ENCODE results near the gene SRPK1.

Gene SRPK1

GRCh38 chr6:35839019-35839418 is 81.9 kb downstream of the SRPK1 start:
- FAIRE-seq (no peak), DNase-seq (ENCODE audit: extremely low spot score, insufficient read length, low read depth) (no peak)

GRCh38 chr6:35833536-35833935 is 87.4 kb downstream of the SRPK1 start:
- FAIRE-seq (no peak), DNase-seq (ENCODE audit: extremely low spot score, insufficient read length, low read depth) (no peak)

- FAIRE-seq (no peak), DNase-seq (ENCODE audit: extremely low spot score, insufficient read length, low read depth) (no peak)
Measured at GRCh38 chr6:35831257-35832007, 89.5 kb downstream of the SRPK1 start.

- FAIRE-seq (no peak), DNase-seq (ENCODE audit: extremely low spot score, insufficient read length, low read depth) (no peak)
Measured at GRCh38 chr6:35829306-35829705, 91.6 kb downstream of the SRPK1 start.

GRCh38 chr6:35824552-35825192 is 96.2 kb downstream of the SRPK1 start:
- DNase-seq (ENCODE audit: extremely low spot score, insufficient read length, low read depth) (no peak), FAIRE-seq (no peak)

DNA sequence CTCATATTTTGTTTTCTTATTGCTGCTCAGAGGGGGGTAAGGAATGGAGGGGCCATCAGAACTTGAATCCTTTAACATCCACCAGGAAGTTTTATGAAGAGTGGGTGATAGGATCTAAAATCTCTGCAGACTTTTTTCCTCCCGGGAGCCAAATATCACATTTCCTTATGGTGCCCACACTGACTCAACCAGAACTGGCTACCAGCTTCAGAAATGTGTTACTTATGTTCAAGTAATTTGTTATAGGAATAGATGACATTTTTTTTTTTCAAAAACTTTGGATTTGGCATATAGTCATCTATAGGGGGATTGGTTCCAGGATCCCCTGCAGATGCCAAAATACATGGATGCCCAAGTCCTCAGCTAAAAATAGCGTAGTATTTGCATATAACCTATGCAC is 97.3 kb downstream of the SRPK1 start:
- FAIRE-seq: no peak

DNA sequence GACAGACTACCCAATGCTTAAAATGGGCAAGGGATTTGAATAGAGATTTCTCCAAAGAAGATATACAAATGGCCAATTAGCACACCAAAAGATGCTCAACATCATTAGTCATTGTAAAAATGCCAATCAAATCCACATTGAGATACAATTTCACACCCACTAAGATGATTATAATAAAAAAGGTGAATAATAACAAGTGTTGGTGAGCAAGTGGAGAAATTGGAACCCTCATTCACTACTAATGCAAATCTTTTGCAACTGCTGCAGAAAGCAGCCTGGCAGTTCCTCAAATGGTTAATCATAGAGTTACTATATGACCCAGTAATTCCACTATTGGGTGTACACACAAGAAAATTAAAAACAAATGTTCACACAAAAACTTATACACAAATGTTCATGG is 103.4 kb downstream of the SRPK1 start:
- no peak for FAIRE-seq
- no peak for DNase-seq (ENCODE audit: extremely low spot score, insufficient read length, low read depth)

More for the DNA sequence above, 97.3 kb downstream of the SRPK1 start:
- DNase-seq (ENCODE audit: extremely low spot score, insufficient read length, low read depth): no peak

- FAIRE-seq (no peak), DNase-seq (ENCODE audit: extremely low spot score, insufficient read length, low read depth) (no peak)
Measured at GRCh38 chr6:35811699-35811995, 109.3 kb downstream of the SRPK1 start.

GRCh38 chr6:35810971-35811698 is 109.8 kb downstream of the SRPK1 start:
- no peak for DNase-seq (ENCODE audit: extremely low spot score, insufficient read length, low read depth)
- no peak for FAIRE-seq

- DNase-seq (ENCODE audit: extremely low spot score, insufficient read length, low read depth) (no peak), FAIRE-seq (no peak)
Measured at GRCh38 chr6:35809809-35810208, 111.1 kb downstream of the SRPK1 start.

DNA sequence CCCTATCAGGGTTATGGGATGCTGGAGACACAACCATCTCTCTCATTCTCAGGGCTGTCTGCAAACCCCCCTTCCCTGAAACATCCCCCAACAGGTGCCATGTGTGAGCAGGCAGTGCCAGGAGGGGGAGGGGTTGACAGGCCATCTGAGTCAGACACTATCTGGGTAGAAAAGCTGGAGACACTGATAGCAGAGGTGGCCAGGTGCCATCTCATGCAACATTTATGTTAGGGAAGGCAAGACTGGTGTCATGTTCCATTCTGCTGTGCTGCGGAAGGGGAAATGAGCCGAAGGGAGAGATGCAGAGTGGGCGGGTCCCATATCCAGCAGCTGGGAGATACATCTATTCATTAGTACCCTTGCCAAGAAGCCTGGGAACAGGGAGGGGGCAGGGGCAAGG is 112.2 kb downstream of the SRPK1 start:
- DNase-seq (ENCODE audit: extremely low spot score, insufficient read length, low read depth) (no peak), FAIRE-seq (no peak)

DNA sequence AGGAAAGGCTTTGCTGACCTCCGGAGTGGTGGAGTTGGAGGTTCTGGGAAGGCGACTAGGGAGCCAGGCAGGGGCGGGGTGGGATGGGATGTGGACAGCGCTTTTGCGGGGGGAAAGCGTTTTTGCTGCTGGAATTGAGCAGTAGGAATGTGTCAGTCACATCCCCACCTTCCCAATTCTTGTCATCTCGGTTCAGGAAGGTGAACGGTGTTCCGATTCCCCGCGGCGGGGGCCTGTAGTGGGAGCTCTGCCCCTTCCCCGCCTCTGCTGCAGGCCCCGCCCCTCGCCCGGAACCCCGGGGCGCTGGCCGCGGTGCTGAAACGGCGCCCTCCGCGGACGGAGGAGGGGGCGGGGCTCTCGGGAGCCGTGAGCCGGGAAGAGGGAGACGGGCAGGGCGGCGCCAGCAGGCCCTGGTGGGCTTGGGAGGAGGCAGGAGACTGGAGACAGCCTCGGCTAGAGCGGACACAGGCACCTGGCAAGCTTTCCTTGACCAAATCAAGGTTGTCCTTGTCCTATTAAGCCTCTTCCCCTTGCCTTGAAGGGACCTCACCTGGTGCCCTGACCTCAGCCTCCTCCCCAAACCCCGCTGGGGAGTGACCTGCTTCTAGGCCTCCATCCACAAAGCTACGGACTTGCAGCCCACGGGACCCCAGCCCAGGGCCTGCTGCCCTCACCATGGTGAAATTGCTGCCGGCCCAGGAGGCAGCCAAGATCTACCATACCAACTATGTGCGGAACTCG is 115.7 kb downstream of the SRPK1 start, which contains the start of gene LHFPL5:
TSS of gene LHFPL5 (plus strand) at position 357 of the 741 bp plus-strand sequence. CDS start at position 676, 319 bp downstream.
- FAIRE-seq (no peak), DNase-seq (ENCODE audit: extremely low spot score, insufficient read length, low read depth) (peak; percentile 60)

DNA sequence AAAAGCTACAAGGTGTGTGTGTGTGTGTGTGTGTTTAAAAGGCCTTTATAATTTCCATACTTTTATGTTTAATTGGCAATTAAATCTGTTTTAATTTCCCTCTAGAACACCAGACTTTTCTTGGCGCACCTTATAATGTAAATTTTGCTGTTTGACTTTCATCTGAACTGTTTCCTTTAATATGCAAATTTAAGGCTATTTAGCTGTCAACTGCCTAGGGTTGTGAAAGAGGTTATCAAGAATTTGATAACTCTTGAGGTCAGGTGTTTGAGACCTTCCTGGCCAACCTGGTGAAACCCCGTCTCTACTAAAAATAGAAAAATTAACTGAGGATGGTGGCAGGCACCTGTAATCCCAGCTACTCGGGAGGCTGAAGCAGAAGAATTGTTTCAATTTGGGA is 119.8 kb downstream of the SRPK1 start:
- no peak for FAIRE-seq
- DNase-seq (ENCODE audit: extremely low spot score, insufficient read length, low read depth): no peak

GRCh38 chr6:35798706-35799105 is 122.2 kb downstream of the SRPK1 start:
- no peak for DNase-seq (ENCODE audit: extremely low spot score, insufficient read length, low read depth)
- FAIRE-seq: no peak

GRCh38 chr6:35797837-35798526 is 122.9 kb downstream of the SRPK1 start:
- no peak for DNase-seq (ENCODE audit: extremely low spot score, insufficient read length, low read depth)
- no peak for FAIRE-seq

DNA sequence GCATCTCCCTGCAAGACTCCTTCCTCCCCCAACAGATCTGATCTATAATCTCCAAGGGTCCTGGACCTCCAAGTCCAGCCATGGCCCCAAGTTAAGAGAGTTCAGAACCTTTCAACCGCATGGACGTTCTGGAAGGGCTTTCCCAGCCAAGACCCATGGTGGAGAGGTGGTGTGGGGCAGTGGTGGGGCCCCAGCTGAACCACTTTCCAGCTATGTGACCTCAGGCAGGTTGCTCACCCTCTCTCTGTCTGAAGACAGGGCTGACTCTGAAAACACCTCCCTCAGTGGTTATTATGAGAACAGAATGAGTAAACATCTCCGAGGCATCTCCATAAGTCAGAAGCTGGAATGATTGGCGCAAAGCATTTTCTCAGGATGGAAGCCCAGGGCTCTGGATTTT is 124.7 kb downstream of the SRPK1 start:
- no peak for FAIRE-seq
- no peak for DNase-seq (ENCODE audit: extremely low spot score, insufficient read length, low read depth)

DNA sequence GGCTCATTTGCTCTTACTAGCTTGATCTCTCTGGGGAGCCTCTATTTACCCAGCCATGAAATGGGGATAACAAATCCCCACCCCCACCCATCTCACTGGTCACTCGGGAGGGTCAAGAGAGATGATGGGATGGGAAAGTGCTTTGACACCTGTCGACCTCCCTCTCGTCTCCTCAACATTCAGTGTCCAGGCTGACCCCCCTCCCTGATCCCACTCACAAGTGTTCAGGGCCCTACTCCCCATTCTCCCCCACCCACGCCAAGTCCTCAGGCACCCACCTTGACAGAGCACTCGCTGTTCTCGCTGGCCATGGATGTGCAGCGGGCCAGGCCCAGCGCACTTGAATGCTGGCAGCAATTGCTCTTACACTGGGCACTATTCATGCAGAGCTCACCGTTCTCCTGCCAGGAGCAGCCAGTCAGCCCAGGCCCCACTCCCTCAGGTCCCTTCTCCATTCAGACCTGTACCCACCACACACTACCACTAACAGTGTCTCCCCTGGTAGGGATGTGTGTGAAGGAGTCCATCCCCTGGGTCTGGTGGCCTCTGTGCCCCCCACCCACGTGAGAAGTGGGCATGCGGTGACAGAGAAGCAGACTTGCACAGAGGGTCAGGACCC is 125.3 kb downstream of the SRPK1 start:
- DNase-seq (ENCODE audit: extremely low spot score, insufficient read length, low read depth) (no peak), FAIRE-seq (no peak)

DNA sequence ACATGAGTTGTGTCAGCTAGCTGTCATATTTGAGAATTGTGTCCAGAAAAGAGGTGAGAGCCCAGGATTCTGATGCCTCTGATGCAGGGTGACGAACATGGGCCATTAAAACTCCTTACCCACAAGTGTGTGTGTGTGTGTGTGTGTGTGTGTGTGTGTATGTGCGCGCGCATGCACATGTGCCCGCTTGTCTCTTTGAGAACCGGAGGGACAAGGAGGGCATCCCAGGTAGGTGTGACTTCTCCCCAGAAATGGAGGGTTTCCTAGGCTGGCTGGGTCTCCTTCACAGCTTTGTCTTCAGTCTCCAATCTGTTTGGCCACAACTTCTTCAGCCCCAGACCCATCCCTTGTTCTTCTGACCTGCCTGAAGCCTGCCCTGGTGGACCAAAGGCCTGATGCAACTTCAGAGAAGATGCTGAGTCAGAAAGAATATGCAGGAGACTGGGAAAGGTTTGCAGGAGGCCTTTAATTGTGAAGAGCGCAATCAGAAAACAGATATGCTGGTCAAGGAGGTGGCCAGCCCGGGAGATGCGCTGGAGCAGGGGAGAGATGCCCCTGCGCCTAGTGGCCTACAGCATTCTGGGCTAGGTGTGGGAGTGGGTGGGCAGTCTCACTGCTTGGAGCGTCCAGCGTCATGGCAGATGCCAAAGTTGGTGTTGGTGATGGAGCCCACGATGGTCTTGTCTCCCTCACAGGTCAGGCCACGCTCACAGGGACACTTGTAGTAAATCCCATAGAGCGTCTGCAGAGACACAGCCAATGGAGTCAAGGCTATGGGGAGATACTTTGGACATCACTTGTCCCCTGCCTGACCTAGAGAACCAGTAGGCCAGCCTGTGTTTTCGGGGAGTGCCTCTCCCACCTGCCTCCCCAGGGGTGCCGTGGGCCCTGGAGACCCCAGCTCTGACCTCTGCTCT is 126.1 kb downstream of the SRPK1 start:
- FAIRE-seq (no peak), DNase-seq (ENCODE audit: extremely low spot score, insufficient read length, low read depth) (no peak)

DNA sequence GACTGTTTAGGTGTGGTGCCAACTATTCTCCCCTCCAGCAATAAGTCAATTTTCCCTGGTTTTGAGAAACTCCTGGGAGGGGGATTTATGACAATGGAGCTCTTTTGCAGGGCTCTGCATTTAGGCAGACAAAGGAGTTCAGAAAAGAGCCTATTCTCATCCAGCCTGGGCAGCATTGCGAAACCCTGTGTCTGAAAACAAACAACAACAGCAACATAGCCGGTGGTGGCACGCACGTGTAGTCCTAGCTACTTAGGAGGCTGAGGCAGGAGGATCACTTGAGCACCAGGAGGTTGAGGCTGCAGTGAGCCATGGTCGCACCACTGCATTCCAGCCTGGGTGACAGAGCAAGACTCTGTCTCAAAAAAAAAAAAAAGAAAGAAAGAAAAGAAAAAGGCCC is 130.2 kb downstream of the SRPK1 start:
- DNase-seq (ENCODE audit: extremely low spot score, insufficient read length, low read depth) (no peak), FAIRE-seq (no peak)

Measured in GM18507 (cell line).